Femur (tissue), 1 donor: Measurements from ENCODE around the gene OLFM3.

ENCODE experiments used
- DNase-seq: peaks from one replicate; pipeline ENCODE4 v3.0.0-alpha.2; 2017

Gene OLFM3

GRCh38 chr1:101943237-101943636 is 53.5 kb downstream of the OLFM3 start:
- no peak for DNase-seq

- no peak for DNase-seq
These were observed 54.1 kb downstream of the OLFM3 start for GRCh38 chr1:101942516-101943193.

DNA sequence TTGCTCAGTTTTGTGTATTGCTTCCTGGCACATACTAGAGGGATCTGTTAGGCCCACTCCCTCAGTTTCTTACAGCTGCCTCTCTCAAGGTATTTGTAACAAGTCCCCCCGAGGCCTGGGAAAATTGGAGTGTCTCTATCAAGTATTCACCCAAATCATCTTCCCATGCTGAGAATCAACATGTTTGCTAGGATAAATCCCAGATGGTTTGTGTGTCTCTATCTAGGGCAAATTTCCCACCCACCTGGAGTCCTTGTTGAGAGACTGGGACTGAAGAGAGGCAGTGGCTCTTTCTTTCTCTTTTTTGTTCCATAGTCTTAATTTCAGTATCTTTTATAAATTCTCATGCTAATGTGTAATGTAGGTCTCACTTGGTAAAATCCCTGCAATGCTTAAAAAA is 58.0 kb downstream of the OLFM3 start:
- DNase-seq, result no peak

DNA sequence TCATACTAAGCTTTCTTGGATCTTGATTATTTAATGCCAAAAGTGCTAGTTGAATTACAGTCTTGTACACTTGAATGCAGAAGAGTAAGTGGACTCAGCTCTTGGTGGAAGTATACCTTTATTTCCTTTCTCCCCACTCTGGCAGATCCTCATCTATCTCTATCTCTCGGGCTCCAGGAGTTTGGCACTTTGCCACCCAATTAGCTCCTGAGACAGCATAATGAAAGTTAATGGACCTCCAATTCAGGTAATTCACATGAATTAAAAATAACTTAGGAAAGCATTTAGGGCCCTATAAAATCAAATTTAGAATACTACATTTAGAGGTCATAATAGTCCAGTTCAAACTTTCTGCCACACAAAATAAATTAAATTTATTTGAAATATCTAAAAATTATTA is 67.4 kb downstream of the OLFM3 start:
- no peak for DNase-seq

DNA sequence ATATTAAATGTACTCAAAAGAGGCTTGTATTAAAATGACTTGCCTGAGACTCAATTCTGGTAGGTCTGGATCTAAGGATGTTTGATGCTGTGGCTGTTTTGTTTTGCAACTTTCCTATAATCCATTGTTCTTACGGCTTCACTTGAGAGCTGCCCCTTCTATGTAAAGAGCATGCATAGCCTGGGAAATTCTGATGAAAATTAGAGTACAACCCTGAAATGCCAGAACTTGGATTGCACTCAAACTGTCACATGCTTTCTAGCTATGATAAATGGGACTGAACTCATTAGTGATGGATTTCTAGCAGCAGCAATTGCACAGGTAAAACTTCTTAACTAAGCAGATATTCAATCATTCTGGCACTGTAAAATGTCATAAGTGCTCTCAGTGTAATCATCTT is 67.9 kb downstream of the OLFM3 start:
- no peak for DNase-seq

DNA sequence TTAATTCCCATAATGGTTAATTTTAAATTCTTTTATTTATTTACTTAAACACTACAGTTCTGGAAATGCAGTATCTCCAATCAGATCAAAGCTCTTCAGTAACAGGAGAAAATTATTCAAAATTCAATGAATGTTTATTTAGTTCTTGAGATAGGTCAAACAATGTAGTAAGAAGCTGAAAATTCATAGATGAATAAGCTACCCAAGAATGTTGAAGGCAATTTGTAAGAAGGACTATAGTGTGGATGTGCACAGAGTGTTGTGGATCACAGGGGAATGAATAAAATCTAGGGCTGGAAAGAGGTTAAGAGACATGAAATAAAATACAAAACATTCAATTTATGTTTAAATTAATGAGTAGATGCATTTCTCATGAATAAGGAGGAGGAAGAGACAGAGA is 72.0 kb downstream of the OLFM3 start:
- no peak for DNase-seq

DNA sequence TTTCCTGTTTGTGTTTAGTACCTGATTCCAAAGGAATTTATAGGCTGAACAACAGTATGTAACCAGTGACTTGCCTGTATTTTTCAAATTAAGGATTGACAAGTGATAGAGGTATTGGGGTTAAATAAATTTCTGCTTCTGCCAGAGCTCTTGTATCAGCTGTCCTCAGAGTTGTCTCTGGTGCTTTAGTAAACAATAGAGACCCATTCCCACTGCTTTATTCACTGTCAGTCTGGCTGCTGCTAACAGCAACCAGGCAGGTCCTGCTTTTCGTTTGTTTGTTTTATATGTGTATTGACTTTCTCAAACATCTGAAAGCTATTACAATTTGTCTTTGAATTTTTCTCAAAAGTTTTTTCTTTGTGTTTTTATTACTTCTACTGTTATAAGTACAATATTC is 76.1 kb downstream of the OLFM3 start:
- no peak for DNase-seq

DNA sequence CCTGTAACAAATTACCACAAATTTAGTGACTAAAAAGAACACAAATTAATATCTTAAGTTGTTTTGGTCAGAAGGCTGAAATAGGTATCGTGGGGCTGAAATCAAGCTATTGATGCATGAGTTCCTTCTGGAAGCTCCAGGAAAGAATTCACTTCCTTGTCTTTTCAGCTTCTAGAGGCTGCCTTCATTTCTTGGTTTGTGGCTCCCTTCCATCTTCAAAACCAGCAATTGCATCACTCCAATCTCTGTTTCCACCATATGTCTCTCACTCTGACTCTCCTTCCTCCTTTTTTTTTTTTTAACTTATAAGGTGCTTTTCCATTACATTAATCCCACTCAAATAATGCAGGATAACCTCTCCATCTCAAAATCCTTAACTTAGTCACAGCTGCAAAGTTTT is 78.4 kb downstream of the OLFM3 start:
- DNase-seq, result no peak

- no peak for DNase-seq
These were observed 81.1 kb downstream of the OLFM3 start for GRCh38 chr1:101915597-101915996.

- no peak for DNase-seq
These were observed 82.1 kb downstream of the OLFM3 start for GRCh38 chr1:101914473-101915242.

DNA sequence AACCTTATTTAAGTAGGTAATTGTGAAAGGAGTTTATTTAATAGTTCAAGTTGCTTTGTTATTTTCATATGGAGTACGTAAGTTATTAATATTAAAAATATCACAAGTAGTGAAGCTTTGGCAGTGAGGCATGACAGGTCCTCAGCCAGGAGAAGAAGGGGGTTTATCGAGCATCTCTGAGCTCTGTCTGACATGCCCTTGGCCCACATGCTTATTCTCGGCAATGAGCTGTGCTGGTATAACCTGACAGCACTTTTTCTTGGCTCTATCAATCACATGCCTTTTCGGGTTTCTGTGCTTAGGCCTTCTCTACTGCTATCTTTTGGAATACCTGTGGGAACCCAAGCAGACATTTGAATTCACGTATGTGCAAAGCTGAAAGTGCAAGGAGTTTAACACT is 84.8 kb downstream of the OLFM3 start:
- DNase-seq, result no peak

GRCh38 chr1:101908980-101909379 is 87.7 kb downstream of the OLFM3 start:
- DNase-seq, result no peak

GRCh38 chr1:101907264-101907663 is 89.5 kb downstream of the OLFM3 start:
- DNase-seq, result no peak

DNA sequence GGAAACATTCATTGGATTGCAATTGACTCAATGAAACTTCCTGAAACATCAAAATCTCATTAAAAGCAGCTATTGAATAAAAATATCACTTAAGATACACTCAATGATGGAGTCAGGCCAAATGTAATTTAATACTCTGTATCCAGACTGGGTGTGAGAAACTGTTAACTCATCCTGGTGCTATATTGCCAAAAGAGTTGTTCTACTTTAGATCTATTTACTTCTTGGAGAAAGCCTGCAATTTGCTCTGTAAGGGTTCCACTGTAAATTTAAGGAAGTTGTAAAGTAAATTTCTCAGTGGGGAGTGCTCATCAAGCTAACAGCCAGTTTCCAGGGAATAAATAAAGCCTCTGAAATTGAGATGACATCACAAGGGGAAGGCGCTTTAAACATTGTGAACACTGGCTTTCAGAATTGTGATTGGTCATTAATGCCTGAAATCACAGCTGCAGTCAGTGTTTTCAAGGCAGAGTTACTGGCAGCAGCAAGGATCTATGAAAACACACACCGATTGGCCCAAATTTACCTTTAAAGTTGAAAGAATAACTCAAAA is 91.4 kb downstream of the OLFM3 start:
- DNase-seq, result no peak

- no peak for DNase-seq
These were observed 94.5 kb downstream of the OLFM3 start for GRCh38 chr1:101902199-101902598.

DNA sequence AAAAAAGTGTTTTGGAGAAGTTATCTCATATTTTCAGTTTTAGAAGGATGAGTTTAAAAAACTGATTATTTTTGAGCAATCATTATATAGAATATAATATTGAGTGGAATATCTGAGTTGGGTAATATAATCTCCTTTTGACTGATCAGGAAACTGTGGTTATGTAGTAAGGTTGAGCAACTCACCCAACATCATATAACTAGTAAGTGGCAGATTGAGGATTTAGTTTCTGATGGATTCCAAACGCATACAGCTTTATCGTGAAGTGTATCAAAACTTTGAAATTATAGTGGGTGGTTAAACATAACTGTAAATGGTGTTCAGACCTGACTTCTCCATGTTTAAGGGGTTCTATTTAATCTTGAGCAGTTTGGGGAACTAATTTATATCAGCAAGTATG is 98.6 kb downstream of the OLFM3 start:
- DNase-seq, result no peak

DNA sequence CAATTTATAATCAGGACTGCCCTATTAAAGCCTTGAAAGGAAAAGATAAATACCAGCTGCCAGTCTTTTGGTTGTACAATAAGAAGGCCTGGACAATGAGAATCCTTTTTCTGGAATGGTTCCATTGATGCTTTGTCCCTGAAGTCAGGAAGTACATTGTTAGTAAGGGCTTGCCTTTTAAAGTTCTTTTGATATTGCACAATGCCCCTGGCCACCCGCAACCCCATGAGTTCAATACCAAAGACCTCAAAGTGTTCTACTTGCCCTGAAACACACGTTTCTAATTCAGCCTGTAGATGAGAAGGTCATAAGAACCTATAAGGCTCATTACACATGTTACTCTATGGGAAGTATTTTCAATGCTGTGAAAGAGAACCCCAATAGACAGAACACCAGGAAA is 112.1 kb downstream of the OLFM3 start:
- no peak for DNase-seq

DNA sequence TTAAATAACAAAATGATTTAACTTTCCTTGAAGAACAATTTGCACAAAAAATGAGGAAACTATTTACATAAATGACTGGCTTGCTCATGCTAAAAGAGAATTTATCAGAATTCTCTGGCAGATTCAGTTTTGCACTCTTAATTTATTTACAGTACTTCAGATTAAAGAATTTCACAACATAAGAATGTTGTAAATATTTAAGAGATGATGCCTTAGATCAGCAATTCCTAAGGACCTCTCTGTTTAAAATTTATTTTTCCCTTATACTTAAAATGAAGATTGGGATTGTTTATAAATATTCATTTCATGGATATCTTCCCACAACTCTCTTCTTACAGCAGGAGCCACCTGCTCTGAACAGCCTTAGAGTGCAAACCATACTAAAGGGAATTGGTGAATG is 120.8 kb downstream of the OLFM3 start:
- DNase-seq, result no peak

GRCh38 chr1:101873672-101874071 is 123.1 kb downstream of the OLFM3 start:
- DNase-seq, result no peak

- no peak for DNase-seq
These were observed 136.8 kb downstream of the OLFM3 start for GRCh38 chr1:101859941-101860340.

GRCh38 chr1:101854271-101854670 is 142.5 kb downstream of the OLFM3 start:
- DNase-seq, result no peak

- no peak for DNase-seq
These were observed 143.8 kb downstream of the OLFM3 start for GRCh38 chr1:101852936-101853335.

DNA sequence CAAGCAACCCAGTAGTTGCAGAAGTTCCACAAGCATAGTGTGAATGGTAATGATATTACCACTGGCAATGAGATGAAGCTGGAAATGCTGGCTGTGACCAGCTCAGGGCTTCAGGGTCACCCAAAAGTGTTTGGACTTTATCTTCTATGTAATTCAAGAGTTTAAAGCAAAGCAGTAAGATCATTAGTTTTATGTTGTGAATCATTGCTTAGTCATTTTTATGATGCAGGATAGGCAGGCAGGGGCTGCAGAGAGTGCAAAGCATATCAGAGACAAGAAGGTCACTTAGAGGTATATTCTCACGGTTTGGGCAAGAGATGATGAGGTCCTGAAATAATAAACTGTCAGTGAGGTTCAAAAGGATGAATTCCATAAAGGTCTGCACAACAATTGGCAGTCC is 147.4 kb downstream of the OLFM3 start:
- DNase-seq, result no peak

GRCh38 chr1:101847626-101848025 is 149.1 kb downstream of the OLFM3 start:
- no peak for DNase-seq
